Stimulated activated CD4-positive, alpha-beta T cell treated with anti-CD3 and anti-CD28 coated beads, Interleukin-4, amount 100 ng/mL, for 1 hour (primary cell): ENCODE measurements around the gene GLG1.
"Not testable (repeated sequence)": the region's sequence is repeated elsewhere in the genome, so short reads cannot be mapped to it uniquely, and the experiment has no call there.

Experiments used
- DNase-seq: peaks from one replicate; pipeline ENCODE4 v3.0.0-alpha.2; 2020

GLG1 gene

DNA sequence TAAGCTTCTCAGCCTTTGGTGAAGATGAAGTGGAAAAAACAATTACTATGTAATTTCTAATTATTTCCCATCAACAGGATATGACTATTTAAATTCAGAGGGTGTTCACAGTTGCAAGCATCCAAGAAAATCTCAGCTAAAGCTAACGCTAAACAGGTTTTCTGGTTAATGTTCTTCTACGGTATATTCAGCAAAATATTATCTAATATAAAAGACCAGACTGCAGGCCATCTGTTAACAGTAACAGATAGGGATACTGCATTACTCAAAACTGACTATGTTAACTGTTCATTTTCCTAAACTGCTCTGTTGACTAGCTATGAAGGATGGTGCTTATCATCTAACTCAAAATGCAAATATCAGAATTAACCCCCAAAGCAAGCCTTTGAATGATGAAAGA, 32.8 kb downstream of the GLG1 start:
- no peak for DNase-seq

DNA sequence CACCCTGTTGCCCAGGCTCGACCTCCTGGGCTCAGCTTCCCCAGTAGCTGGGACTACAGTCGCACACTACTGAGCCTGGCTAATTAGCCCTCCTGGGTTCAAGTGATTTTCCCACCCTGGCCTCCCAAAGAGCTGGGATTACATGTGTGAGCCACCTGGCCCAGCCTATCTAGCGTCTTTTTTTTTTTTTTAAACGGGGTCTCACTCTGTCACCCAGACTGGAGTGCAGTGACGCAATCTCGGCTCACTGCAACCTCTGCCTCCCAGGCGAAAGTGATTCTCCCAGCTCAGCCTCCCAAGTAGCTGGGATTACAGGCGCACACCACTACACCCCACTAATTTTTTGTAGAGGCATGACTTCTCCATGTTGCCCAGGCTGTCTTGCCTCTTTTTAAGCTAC, 33.3 kb downstream of the GLG1 start:
- DNase-seq, result no peak

DNA sequence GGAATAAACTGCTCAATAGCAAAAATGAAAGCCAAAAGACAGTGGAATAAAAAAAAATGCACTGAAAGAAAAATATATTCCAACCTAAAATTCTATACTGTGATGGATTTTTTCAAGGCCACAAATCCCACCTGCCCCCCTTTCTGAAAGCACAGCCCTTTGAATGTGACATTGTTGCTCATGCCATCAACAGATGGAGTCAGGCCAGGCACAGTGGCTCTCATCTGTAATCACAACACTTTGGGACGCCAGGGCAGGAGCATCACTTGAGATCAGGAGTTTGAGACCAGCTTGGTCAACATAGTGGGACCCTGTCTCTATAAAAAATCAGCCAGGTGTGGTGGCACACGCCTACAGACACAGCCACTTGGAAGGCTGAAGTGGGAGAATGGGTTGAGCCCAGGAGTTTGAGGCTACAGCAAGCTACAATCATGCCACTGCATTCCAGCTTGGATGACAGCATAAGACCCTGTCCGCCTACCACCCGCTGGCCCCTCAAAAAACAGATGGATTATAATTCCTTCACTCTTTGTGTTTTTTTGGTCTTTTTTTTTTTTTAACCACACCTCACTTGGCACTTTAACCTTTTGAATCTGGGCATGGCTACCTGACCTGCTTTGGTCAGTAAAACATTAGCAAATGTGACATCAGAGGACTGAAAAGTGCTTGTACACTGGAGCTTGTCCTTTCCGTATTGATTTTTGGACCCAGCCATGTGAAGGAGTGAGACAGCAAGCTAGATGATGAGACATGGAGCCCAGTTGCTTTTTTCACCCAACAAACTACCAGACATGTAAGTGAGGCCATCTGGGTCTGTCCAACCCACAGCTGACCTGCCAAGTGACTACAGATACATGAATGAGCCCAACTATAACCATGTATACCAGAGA, 36.3 kb downstream of the GLG1 start:
- no peak for DNase-seq

DNA sequence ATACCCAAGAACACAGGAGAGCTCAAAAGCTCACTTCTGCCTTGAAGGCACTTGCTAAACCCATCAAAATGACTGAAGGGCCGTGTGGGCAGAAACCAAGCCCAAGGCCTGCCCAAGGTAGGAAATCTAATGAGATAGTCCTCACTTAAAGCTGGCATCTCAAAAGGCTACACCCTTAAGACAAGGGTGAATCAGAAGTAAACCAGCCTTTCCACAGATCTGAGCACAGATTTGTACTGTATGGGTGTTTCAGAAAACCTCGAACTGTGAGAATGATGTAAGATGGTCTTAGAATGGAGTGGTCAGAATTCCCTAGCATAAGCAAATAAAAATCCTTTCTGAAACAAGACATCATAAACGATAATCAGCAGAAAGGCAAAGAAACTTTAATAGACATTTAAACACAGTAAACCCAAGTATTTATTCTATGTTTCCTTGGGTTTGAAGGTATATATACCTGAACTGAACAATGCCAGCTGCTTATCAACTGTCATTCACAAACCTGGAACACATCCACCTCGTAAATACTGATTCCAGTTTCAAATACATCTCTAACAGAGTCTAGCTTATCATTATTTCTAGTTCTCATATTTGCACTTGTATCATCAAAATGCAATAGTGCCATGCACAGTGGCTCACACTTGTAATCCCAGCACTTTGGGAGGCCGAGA, 37.8 kb downstream of the GLG1 start:
- no peak for DNase-seq

DNA sequence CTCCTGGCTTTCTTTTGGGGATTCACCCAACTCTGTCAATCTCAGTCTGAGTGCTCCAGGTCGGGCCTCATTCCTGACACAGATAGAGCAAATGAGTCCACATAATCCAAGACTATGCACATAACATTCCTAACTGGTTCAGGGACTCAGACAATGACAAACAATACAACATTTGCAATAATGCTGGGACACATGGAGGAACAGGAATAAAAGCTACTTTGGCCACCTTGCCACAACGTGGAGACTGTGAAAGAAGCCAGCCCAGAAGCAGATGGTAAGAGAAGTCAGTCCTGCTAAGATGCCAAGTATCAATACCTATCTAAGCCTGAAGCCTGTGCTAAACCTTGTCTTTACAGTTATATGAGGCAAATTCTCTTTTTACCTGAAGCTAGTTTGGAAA, 39.0 kb downstream of the GLG1 start:
- DNase-seq, result no peak

DNA sequence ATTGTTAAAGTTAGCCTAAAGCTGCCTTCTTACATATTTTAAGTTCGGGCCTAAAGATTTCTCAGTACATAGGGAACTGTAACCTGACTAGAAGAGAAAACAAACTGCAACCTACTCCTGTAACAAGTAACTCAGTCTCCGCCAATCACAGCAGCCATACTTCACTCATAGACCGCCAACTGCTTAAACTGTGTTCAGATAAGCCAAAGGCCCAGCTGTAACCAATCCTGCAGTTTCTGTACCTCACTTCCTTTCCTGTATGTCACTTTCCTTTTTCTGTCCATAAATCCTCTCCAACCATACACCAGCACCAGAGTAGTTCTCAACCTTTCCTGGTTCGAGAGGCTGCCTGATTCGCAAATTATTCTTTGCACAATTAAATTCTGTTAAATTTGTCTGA, 41.5 kb downstream of the GLG1 start:
- DNase-seq, result no peak

DNA sequence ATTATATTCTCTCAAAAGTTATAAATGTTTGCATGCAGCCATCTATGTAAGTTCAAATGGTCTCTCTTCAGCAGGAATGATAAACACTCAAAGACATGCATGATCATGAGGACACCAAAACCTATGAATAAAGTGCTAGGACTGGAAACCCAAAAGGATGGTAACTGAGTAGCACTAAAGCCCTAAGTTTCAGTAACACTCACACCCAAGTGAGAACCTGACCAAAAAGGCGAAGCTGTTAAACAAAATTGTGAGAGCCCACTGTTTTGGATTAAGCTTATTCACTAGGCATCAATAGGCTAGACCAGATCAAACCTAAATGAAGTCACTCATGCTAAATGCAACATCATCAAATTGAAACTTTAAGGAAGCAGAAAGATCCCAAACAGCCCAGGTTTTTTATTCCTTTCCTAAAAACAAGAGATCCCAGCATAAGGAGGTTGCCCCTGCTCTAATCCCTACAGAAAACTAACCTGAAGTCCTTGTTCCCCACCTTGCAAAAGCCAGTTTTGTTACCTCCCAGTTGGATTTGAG, 42.4 kb downstream of the GLG1 start:
- no peak for DNase-seq

DNA sequence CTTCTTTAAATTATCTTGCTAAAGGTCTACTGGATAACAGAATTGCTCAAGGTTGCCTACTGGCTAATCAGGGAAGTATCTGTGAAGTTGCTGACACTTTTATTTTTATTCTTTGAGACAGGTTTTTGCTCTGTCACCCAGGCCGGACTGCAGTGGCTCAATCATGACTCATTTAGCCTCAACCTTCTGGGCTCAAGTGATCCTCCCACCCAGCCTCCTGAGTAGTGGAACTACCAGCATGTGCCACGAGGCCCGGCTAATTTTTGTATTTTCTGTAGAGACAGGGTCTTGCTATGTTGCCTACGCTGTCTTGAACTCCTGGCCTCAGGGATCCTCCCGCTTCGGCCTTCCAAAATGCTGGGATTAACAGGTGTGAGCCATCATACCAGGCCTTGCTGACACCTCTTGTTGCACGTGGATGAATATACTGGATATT, 43.1 kb downstream of the GLG1 start:
- DNase-seq, result peak; percentile 7

DNA sequence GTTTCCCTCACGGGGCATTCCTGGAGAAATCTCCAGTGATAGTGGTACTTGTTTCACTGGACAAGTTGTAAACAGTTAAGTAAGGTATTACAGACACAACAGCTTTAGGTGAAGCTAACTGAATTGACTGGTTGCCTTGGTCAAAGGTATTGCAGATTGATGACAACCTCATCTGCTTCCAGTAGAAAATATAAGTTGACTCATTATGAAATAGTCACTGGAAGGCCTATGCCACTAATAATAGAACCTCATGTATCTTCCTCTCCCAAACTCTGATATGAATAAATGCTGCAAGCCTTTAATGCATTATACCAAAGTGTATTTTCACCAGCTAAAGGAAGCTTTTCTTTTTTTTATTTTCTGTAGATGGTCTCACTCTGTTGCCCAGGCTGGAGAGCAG, 44.8 kb downstream of the GLG1 start:
- DNase-seq, result no peak

DNA sequence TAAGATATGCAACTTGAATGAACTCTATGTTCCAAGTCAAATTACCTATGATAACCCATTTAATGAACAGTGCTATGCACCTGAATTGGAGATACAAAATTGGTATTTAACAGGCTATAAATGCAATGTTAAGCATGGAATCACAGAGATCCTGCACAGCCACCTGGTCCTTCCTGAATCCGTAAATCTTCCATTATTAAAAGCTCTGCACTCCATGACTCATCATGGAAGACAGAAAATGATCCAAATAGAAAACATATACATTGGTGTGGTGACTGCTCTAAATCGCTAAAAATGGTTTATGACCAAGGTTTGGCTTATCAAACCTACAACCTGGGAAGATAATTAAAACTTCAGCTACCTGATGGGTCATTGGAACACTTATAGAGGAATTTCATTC, 45.3 kb downstream of the GLG1 start:
- DNase-seq, result no peak

DNA sequence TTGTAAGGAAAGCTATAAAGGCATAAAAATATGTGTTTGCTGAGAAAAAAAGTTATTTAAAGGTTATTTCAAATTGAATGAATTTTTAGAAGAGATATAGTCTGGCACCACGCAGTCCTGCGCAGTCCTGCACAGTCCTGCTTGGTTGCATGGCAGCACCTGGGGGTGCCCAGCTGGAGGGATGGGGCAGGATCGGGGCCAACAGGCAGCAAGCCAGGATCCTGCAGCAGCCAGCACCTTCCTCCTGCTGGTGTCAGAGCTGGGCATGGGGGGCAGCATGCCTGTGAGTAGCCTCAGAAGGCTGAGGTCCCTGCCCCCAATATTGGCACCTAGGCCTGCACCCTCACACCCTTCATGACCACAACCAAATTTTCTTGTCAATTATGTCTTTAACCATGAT, 46.0 kb downstream of the GLG1 start:
- DNase-seq, result no peak

DNA sequence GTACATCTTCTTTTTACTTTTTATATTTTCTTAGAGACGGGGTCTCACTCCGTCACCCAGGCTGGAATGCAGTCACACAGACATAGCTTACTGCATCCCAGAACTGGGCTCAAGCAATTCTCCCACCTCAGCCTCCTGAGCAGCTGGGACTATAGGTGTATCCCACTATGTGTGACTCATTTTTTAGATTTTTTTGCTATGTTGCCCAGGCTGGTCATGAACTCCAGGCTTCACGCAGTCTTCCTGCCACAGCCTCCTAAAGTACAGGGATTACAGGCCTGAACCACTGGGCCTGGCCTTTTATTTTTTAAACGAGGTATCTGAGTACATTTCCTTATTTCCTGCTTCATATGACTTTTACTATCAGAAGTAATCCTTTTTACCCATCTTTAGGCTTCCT, 48.0 kb downstream of the GLG1 start:
- DNase-seq, result no peak

DNA sequence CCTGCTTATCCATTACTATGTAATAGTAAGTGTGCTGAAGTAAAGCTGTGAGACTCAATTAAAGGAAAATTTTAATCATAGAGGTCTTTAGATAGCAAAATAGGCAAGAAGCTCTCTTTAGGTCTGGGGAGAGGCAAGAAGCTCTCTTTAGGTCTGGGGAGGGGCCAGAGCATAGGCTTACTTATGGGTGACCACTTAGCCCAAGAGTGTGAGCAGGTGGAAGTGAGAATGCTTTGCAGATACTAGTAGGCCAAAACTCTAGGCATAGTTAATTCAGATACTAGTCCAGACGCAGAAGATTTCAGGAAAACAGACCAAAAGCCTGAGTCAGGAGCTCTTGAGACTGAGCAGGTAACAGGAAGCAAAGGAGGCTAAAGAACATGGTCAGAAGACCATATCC, 49.6 kb downstream of the GLG1 start:
- DNase-seq, result no peak

DNA sequence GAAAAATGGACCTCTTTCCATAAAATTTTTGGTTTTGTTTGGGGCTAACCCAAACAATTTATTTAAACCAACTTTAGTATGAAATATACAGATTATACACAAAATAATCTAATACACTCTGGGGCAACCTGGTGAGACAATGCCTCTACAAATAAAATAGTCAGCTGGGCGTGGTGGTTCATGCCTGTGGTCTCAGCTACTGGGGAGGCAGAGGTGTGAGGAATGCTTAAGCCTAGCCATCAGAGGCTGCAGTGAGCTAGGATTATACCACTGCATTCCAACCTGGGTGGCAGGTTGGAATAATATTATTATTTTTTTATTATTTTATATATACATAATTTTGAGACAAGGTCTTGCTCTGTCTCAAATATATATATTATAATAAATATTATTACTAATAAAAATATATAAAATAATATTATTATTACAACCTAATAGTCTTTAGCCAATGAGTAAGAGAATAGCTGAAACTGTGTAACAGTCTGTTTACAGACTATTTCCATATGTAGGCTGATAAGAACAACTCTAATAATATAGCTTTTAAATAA, 50.5 kb downstream of the GLG1 start:
- DNase-seq, result no peak

DNA sequence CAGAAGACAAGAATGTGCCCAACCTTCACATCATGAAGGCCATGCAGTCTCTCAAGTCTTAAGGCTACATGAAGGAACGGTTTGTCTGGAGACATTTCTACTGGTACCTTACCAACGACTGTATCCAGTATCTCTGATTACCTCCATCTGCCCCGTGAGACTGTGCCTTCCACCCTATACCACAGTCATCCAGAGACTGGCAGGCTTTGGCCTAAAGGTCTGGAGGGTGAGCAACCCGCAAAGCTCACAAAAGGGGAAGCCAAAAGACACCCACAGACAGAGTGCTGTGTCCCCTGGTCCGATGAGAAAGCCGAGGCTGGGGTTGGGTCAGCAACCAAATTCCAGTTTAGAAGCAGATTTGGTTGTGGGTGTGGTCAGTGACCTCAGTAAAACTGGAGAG, 54.6 kb downstream of the GLG1 start:
- not testable (repeated sequence) for DNase-seq

DNA sequence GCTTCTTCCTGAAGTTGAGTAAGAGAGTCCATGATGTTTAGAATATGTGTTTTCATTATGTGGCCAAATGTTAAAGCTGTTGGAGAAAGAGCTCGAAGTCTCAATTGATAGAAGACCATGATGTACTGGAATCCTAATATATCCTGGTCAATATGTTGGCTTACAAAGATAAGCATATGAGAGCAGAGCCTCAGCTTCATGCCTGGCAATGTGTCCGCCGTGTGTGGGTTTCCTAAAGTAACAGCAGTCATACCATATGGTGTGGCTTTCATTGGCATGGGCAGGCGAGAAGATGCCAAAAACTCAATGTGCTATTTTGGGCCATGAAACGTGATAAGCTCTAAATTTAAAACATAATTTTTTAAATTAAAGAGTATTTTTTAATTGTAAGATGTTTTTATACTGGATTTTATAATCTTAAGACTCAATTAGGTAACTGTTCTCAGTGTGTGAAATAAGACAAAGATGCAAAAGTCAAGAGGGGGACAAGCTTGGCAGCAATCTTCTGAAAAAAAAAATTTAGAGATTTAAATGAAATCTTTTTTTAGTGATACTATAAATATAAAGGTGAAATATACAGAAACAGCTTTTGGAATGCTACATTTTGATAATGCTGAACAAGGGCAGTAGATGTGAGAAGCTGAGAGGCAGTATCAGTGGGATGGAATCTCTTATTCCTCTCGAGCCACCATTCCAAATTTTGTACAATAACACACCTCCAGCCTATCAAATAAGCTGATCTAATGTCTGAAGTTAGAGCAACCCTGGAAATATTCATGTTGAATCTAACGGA, 56.5 kb downstream of the GLG1 start:
- not testable (repeated sequence) for DNase-seq

DNA sequence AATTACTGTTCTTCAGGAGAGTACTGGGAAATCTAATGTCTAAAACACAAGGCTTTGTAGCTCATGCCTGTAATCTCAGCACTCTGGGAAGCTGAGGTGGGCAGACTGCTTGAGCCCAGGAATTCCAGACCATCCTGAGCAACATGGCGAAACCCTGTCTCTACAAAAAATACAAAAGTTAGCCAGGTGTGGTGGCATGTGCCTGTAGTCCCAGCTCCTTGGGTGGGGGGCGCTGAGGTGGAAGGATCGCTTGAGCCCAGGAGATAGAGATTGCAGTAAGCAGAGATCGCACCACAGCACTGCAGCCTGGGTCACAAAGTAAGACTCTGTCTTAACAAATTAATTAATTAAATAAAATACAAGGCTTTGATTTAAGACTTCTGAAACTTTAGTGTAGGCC, 60.8 kb downstream of the GLG1 start:
- not testable (repeated sequence) for DNase-seq

DNA sequence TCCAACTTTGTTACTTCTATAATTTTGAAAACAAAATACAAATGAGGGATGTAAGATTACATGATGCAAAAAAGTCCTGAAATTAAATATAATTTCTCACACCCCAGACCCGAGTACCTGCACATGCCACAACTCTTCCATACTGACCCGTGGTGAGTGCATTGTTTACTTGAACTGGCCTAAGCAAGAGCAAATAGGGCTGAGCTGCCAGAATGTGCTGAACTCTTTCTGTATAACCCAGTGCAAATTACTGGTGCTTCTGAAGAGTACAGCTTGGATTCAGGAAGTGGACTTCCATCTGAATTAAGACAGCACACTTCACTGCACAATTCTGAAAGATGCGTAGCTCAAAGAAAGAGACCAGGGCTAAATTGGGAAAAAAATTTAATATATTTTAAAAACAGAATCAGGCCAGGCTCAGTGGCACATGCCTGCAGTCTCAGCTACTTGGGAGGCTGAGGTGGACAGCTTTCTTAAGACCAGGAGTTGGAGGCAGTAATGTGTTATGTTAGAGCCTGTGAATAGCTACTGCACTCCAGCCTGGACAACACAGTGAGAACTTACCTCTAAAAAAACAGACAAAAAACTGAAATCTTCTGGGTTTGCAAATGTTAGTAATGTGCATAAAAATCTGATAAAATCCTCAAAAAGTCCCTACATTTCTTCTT, 63.9 kb downstream of the GLG1 start:
- DNase-seq, result not testable (repeated sequence)

DNA sequence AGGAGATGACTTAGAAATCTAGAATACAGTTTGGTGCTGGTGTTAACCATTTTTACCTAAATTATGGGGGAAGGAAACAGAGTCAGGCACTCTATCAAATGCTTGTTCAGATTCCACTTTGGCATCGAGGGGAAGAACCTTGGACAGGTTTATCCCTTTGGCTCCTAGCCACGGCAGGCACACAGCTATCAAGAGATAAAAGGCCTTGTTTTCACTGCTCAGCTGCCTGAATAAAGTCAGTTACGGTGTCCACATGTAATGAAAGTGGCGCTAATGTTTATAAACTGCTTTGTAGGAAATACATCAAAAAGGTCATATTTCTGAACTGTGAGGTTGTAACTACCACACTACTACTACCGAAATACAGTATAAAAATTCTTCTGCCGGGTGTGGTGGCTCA, 66.3 kb downstream of the GLG1 start:
- DNase-seq, result not testable (repeated sequence)

DNA sequence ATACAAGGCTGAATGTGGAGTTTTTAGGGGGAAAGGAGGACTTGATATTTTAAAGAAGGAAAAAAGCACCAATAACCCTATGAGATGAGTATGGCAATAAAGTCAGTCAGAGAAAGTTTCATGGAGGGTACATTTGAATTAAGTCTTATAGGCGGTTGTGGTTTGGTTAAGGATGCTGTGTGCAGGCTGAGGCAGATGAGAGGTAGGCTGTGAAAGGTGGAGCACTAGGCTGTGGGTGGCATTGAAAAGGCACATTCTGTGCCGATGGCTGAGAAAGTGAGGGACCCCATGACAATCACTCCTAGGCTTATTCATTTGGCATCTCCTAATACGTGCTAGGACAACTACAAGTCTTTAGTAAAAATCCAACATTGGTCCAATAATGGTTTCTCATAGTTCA, 68.1 kb downstream of the GLG1 start:
- not testable (repeated sequence) for DNase-seq

DNA sequence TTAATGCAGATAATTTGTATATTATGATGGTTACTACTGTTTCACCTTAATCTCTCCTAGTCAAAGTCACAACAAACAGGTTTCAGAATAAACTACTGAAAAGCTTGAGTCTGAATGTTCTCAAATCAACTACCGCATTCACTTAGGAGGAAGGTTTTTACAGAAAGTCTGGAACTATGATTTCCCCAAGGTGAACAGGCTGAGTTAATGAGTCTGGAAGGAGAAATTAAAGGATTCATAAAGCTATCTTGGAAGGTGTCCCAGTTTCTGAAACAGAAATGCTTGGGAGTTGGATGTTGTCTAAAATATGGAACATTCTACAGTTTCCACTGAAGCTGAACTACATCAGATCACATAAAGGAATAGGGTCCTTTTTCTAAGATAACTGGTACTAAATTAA, 69.2 kb downstream of the GLG1 start:
- not testable (repeated sequence) for DNase-seq

DNA sequence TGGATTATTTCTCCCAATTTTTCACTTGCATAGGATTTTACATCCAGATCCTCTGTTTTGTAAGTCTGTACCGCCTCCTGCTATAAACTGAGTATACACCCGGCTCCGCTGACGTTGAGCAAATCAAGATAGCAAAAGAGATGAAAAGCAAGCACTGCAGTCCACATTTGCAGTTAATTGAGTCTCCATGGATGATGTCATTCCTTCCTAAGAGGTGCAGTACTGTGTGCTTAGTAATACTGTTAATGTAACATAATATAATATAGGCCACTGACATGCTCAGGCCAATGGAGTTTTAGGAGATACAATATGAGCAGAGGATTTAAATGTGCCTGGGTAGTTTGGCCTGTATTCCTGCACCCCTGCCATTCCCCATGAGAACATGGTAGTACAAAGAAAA, 72.3 kb downstream of the GLG1 start:
- not testable (repeated sequence) for DNase-seq
